Stimulated activated CD4-positive, alpha-beta T cell treated with anti-CD3 and anti-CD28 coated beads, Interleukin-2, amount 100 ng/mL, for 4 hours (primary cell): Measurements from ENCODE around the gene LENEP.
"Not testable (repeated sequence)": the region's sequence is repeated elsewhere in the genome, so short reads cannot be mapped to it uniquely, and the experiment has no call there.

Experiments
- DNase-seq: peaks from one replicate; pipeline ENCODE4 v3.0.0-alpha.2; 2020; ENCODE audit warnings: low read depth

LENEP gene

GRCh38 chr1:154975409-154976059 is 17.9 kb upstream of the LENEP start:
- no peak for DNase-seq

GRCh38 chr1:154977762-154978161 is 15.6 kb upstream of the LENEP start:
- not testable (repeated sequence) for DNase-seq

GRCh38 chr1:154978360-154978759 is 15.0 kb upstream of the LENEP start:
- no peak for DNase-seq

GRCh38 chr1:154982341-154982740 is 11.0 kb upstream of the LENEP start:
- no peak for DNase-seq

GRCh38 chr1:154982897-154983648 is 10.3 kb upstream of the LENEP start, which contains the start of gene FLAD1:
Gene FLAD1, plus strand, starts transcription at chr1:154983344. Its CDS starts 351 bp downstream, at chr1:154983695.
- peak; percentile 94 for DNase-seq

GRCh38 chr1:154983776-154984466 is 9.5 kb upstream of the LENEP start:
- DNase-seq, result no peak

GRCh38 chr1:154986736-154987135 is 6.7 kb upstream of the LENEP start:
- DNase-seq, result not testable (repeated sequence)

GRCh38 chr1:154987326-154987725 is 6.1 kb upstream of the LENEP start:
- no peak for DNase-seq

GRCh38 chr1:154988058-154988954 is 5.1 kb upstream of the LENEP start:
- DNase-seq, result no peak

GRCh38 chr1:154989195-154989860 is 4.1 kb upstream of the LENEP start:
- no peak for DNase-seq

- no peak for DNase-seq
Observed at GRCh38 chr1:154990276-154990675, 3.1 kb upstream of the LENEP start.

- no peak for DNase-seq
Observed at GRCh38 chr1:154992721-154993571, 440 bp upstream of the LENEP start.

- no peak for DNase-seq
Observed at GRCh38 chr1:154994269-154994587, 842 bp downstream of the LENEP start.

- no peak for DNase-seq
Observed at GRCh38 chr1:154994591-154994990, 1.2 kb downstream of the LENEP start.

- not testable (repeated sequence) for DNase-seq
Observed at GRCh38 chr1:154995301-154995983, 2.1 kb downstream of the LENEP start.

- DNase-seq, result no peak
Observed at GRCh38 chr1:154996966-154997701, 3.7 kb downstream of the LENEP start.

- no peak for DNase-seq
Observed at GRCh38 chr1:154998201-154998780, 4.9 kb downstream of the LENEP start.

GRCh38 chr1:154998818-154999570 is 5.6 kb downstream of the LENEP start:
- DNase-seq, result peak; percentile 58
